Measurements from ENCODE around the gene EXOC6B.

The EXOC6B gene

DNA sequence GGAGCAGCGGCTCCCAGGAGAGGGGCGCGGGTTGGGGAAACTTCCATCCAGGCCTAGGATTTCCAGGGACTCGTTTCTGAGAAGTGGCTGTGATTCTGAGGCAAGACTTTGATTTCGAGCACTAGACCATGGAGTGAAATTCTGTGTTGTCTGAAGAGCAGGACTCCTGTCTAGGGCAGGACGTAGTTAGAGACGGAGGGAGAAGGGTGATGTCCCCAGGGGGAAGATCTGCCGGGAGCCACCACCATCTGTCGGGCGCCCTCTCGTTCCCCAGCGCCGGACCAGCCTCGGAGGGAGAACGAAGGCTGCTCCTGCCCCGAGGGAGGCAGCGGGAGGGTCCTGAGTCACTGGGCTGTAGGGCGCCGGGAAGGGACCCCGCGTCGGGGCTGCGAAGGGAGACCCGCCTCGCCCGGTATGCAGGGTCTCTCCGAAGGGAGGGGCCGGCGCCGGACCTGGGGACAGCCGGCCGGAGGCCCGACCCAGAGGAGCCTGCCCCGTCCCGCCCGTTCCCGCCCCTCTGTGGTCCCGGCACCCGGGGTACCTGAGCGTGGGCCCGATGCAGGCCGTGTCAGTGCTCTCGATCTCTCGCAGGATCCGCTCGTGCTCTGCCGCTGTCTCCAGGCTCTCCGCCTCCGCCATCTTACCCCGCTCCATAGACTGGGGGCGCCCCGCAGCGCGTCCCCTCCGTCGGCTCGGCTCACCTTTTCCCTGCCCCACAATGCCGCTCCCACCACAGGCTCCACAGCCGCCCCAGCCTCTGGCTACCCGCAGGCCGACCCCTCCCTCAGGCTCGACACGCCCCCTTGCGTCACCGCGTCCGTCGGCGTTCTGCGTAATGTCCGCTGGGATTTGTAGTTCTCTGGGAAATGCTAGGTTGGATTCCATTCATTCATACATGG, at the start of gene EXOC6B:
EXOC6B (minus strand) TSS at position 777 of the 899 bp plus-strand sequence.
- in situ Hi-C loops (cut with HindIII; ENCODE audit: low pct_unique_long_range_greater_than_20kb, low sequenced_read_pairs): no loop called here
- TF ChIP-seq JUND (IDR thresholded peaks at IDR 0.05; ENCODE audit: low read depth): no peak

DNA sequence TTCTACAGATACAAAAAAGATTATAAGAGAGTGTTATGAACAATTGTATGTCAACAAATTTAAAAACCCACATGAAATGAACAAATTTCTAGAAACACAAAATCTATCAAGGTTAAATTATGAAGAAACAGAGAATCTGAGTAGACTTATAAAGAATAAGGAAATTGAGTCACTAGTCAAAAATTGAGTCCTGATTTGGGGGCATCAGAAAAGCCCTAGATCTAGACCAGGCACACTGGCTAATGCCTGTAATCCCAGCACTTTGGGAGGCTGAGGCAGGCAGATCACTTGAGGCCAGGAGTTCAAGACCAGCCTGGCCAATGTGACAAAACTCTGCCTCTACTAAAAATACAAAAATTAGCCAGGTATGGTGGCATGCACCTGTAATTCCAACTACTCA, 46.0 kb upstream of the EXOC6B start:
- TF ChIP-seq JUND (IDR thresholded peaks at IDR 0.05; ENCODE audit: low read depth): no peak
- in situ Hi-C loops (cut with HindIII; ENCODE audit: low pct_unique_long_range_greater_than_20kb, low sequenced_read_pairs): no loop called here
- no peak for DNase-seq (ENCODE audit: low read depth in 1 of 2, low spot score in 1 of 2)

More for the DNA sequence above, at the start of gene EXOC6B:
- DNase-seq (ENCODE audit: low read depth in 1 of 2, low spot score in 1 of 2): peak; percentile 54 to 84

DNA sequence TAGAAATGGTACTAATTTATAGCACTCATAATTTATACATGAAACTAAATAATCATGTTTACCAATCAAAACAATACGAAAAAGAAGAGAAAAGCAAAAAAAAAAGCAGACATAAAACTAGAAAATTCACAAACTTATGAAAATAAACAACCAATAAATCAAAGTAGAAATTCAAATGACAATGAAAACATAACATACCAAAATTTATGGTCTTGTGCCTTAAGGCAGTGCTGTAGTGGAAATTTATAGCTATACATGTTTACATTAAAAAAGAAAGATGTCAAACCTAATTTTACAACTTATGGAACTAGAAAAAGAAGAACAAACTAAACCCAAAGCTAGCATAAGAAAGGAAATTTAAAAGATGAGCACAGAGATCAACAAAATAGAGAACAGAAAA, 45.2 kb upstream of the EXOC6B start:
- no peak for DNase-seq (ENCODE audit: low read depth in 1 of 2, low spot score in 1 of 2)
- TF ChIP-seq JUND (IDR thresholded peaks at IDR 0.05; ENCODE audit: low read depth): no peak
- in situ Hi-C loops (cut with HindIII; ENCODE audit: low pct_unique_long_range_greater_than_20kb, low sequenced_read_pairs): no loop called here

DNA sequence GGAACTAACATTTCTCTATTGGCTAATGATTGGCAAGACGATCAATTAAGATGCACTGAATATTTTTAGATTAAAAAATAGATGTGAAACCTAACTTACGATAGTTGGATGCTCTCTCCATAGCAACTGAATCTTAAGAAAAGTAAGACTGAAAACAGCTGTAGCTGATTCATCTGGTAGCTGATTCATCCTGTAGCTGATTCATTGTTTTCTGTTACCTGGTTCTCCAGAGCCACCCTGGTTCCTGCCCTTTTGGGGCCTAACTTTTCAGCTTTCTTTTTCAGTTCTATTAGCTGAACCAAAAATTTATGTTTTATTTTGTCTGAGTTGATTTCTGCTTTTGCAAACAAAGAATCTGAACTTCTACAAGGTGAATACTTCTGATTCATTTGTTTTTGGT, 38.7 kb upstream of the EXOC6B start:
- no peak for DNase-seq (ENCODE audit: low read depth in 1 of 2, low spot score in 1 of 2)
- in situ Hi-C loops (cut with HindIII; ENCODE audit: low pct_unique_long_range_greater_than_20kb, low sequenced_read_pairs): no loop called here
- no peak for TF ChIP-seq JUND (IDR thresholded peaks at IDR 0.05; ENCODE audit: low read depth)

DNA sequence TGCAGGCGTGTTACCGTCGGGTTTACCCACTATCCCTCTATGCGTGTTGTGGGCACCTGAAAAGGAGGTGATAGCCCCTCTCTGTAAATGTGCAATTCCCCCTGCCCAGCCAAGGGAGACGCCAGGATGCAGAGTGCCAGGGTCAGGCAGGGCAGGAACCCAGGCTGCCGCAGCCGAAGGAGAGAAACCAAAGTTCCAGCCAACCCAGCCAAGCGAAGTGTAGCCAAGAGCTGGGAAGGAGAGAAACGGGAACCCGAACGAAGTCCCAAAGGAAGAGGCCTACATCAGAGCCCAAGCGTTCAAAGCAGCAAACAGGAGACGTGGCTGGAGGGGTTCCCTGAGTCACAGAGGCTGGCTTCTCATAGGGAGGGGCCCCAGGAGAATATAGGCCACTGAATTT, 37.2 kb upstream of the EXOC6B start:
- TF ChIP-seq JUND (IDR thresholded peaks at IDR 0.05; ENCODE audit: low read depth): no peak
- no peak for DNase-seq (ENCODE audit: low read depth in 1 of 2, low spot score in 1 of 2)
- in situ Hi-C loops (cut with HindIII; ENCODE audit: low pct_unique_long_range_greater_than_20kb, low sequenced_read_pairs): no loop called here

DNA sequence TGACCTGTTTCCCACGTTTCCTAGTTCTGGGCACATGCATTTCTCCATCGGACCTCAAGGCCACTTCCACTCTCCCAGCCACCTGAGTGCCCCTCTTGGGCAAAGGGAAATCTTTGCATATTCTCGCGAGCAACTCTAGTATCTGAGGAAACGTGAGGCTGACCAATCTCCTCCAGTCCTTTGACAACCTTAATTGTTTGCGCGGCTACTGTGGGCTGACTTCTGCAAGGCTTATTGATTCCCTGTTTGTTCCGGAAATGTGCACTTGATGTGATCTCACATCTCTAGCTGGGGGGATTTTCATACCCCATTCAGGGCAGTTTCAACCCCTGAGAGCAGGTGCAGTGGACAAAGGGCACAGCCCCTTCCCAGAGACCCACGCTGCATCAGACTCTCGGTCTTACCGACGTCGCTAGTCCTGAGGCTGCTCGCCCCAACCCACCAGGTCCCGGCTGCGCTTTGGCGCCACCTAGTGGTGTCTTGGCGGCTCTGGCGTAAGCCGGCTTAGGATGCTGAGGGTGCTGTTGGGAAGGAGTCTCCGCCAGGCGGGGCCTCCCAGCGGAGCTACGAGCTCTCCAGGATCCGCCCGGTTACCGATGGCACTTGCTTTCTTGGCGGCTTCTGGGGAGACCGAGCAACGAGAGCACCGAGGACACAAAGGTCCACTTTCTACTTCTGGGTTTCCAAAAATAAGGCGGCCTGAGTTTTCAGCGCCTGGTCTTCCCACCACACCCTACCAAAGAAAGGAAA, 36.6 kb upstream of the EXOC6B start:
- in situ Hi-C loops (cut with HindIII; ENCODE audit: low pct_unique_long_range_greater_than_20kb, low sequenced_read_pairs): no loop called here
- TF ChIP-seq JUND (IDR thresholded peaks at IDR 0.05; ENCODE audit: low read depth): no peak
- DNase-seq (ENCODE audit: low read depth in 1 of 2, low spot score in 1 of 2): peak; percentile 67 to 88

DNA sequence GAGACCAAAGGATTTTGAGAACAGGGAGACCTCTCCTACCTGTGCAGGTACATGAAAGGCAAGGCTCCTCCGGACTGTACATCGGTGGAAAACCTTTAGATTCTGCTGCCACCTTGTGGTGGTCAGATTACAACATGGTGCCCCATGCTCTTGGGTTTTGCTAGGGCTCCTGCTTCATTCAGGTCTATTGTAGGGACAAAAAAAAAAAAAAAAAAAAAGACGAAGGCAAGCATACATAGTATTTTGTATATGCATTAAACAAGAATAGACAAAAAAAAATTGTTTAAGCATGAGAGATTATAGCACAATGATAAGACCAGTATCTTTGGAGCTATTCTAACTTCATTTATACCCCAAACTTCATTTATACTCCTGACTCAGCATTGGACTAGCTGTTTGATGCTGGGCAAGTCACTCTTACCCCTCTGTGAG, 34.0 kb upstream of the EXOC6B start:
- no peak for TF ChIP-seq JUND (IDR thresholded peaks at IDR 0.05; ENCODE audit: low read depth)
- in situ Hi-C loops (cut with HindIII; ENCODE audit: low pct_unique_long_range_greater_than_20kb, low sequenced_read_pairs): no loop called here
- peak; percentile 35 to 79 for DNase-seq (ENCODE audit: low read depth in 1 of 2, low spot score in 1 of 2)

DNA sequence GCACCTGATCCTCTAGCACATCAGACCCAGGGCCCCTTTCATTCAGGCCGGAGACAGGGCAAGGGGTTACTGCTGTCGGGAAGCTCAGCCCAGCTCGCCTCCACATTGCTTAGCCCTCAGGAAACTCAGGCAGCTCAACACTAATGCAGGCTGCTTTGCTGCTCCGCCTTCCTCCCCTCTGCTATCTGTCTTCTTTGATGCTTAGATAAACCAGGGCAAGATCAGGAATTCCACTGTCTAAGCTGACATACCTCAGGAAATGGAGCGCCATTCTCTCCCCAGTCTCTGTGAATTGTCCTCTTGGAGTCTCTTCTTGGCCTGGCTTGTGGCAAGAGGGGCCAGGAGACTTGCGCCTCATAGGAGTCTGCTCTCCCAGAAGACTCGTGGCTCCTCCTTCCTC, 25.5 kb upstream of the EXOC6B start:
- DNase-seq (ENCODE audit: low read depth in 1 of 2, low spot score in 1 of 2): no peak
- in situ Hi-C loops (cut with HindIII; ENCODE audit: low pct_unique_long_range_greater_than_20kb, low sequenced_read_pairs): no loop called here
- no peak for TF ChIP-seq JUND (IDR thresholded peaks at IDR 0.05; ENCODE audit: low read depth)

DNA sequence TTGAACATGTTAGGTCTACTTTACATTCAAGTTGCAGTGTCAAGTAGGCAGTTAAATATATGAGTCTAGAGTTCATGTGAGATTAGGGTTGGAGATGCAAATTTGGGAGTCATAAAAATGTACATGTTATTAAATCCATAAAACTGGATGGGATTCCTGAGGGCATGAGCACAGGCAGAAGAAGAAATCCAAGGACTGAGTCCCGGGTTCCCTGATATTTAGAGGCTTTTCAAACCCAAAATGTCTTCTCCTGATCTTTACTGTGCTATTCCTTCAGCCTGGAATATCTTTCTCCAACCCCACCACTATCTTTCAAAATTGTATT, 23.3 kb upstream of the EXOC6B start:
- no peak for DNase-seq (ENCODE audit: low read depth in 1 of 2, low spot score in 1 of 2)
- no peak for TF ChIP-seq JUND (IDR thresholded peaks at IDR 0.05; ENCODE audit: low read depth)
- in situ Hi-C loops (cut with HindIII; ENCODE audit: low pct_unique_long_range_greater_than_20kb, low sequenced_read_pairs): no loop called here

DNA sequence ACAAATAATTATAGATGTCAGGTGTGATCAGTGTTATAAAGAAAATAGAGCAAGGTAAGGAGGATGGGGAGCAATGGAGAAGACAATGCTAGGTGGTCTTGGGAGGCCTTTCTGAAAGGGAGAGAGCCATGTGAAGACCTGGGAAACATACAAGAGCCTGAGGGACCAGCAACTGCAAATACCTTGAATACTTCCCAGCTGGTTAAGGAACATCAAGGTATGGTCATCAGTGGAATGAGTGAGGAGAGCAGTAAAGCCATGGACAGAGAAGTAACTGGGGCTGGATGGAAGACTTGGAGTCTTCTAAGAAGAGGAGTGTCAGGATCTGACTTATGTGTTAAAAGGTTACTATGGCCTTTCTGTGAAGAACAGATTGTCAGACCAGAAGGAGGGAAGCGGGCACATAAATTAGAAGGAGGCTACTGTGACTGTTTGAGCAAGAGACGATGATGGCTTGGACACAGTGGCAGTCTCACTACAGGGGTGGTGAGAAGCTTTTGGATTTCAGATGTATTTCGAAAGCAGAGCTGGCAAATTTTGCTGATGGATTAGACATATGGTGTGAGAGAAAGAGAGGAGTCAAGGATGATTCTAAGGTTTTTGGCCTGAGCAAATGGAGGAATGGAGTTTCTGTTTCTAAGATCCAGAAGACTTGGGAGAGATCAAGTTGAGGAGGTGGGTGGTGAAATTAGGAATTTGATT, 22.8 kb upstream of the EXOC6B start:
- no peak for DNase-seq (ENCODE audit: low read depth in 1 of 2, low spot score in 1 of 2)
- no peak for TF ChIP-seq JUND (IDR thresholded peaks at IDR 0.05; ENCODE audit: low read depth)
- in situ Hi-C loops (cut with HindIII; ENCODE audit: low pct_unique_long_range_greater_than_20kb, low sequenced_read_pairs): no loop called here

DNA sequence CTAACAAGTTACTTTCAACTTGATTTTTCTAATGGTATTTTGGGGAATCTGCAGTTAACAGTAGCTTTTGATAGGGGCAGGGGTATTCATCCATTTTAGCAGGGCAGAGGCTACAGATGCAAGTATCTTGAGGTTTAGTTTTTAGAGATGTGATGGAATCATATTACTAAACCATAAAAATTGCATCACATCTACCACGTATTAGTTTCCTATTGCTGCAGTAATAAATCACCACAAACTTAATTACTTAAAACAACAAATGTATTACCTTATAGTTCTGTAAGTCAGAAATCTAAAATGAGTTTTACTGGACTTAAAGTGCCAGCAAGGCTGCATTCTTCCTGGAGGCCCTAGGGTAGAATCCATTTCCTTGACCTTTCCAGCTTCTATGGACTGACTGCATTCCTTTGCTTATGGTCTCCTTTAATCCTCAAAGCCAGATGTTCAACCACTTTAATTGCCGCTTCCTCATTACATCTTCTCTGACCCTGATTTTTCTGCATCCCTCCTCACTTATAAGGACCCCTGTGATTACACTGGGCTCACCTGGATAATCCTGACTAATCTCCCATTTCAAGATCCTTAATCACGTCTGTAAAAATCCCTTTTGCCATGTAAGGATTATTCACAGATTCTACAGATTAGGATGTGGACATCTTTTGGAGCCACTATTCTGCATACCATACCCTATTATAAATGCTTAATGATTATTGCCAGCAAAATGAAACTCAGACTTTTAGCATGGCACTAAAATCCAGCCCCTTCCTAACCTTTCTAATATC, 21.9 kb upstream of the EXOC6B start:
- in situ Hi-C loops (cut with HindIII; ENCODE audit: low pct_unique_long_range_greater_than_20kb, low sequenced_read_pairs): no loop called here
- TF ChIP-seq JUND (IDR thresholded peaks at IDR 0.05; ENCODE audit: low read depth): no peak
- DNase-seq (ENCODE audit: low read depth in 1 of 2, low spot score in 1 of 2): peak in 1 of 2 experiments; percentile 9

All from T47D (cell line).